Astrocyte (in vitro differentiated cells and primary cell): ENCODE data around the gene MRNIP.

Source experiments
- CTCF ChIP-seq: IDR thresholded peaks from 2 replicates; pipeline ENCODE4 v1.5.1; 2011; ENCODE audit warnings: low read depth, mild to moderate bottlenecking, inconsistent platforms, low read length, moderate library complexity; ENCODE audit not compliant: insufficient read depth
- EZH2 ChIP-seq: IDR thresholded peaks from 2 replicates; pipeline ENCODE4 v1.6.1; 2012; ENCODE audit warnings: mild to moderate bottlenecking, low read length, inconsistent platforms; ENCODE audit not compliant: insufficient read depth

GRCh38 chr5:179873588-179874110, 15.0 kb upstream of the MRNIP start:
- no peak for TF ChIP-seq CTCF
- TF ChIP-seq EZH2: no peak
